ENCODE data around the gene EAF1.
"Not testable (repeated sequence)": the region's sequence is repeated elsewhere in the genome, so short reads cannot be mapped to it uniquely, and the experiment has no call there.

Gene EAF1

DNA sequence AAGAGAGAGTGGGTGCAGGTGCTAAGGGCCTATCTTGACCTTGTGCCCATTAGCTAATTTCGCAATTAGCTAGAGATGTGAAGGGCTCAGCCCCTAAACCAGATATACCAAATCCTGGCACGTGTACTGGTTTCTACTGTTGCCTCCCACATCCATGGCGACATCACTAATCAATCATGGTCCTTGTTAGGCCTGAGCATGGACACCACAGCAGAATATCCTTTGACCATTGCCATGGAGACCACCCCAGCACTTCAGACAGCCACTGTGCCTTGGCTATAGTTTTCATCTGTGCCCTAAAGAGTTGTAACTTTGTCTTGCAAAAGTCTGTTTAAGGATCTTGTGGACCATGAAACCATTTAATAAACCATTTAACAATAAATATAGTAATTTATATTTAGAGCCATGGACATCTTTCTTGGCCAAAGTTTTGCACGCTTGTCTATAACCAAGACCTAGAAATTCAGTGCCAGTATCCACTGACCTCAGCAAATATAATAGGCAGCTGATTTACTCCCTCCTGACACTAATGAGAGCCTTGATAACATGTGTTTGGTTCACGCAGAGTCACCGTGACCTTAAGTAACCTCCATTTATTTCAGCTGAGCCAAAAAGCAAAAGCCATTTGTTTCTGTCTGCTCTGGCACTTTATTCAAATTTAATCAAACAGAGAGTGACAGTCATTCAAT lies 50.7 kb downstream of the EAF1 start:
- no peak overlapping the region for H3K4me3 ChIP-seq (ENCODE audit: insufficient read depth, low read length, poor library complexity, severe bottlenecking)
- H3K27ac ChIP-seq (ENCODE audit: low read depth, low read length): no peak overlapping the region
- no peaks in the 10 kb centered on the region for H3K9me2 ChIP-seq (replicated peaks; ENCODE audit: insufficient read depth, low read length)
- H2AFZ ChIP-seq (ENCODE audit: low read depth, low read length, severe bottlenecking): no peak overlapping the region
- no peaks in the 10 kb centered on the region for H3K27me3 ChIP-seq (ENCODE audit: low read length)
- no peaks in the 10 kb centered on the region for H3K36me3 ChIP-seq (ENCODE audit: low read length)
- H3K4me2 ChIP-seq (ENCODE audit: low read depth, low read length, poor library complexity, severe bottlenecking): no peak overlapping the region
- H3F3A ChIP-seq (ENCODE audit: insufficient read depth): no peaks in the 10 kb centered on the region
- no peaks in the 10 kb centered on the region for H3K79me2 ChIP-seq (ENCODE audit: insufficient read depth, low read length)
- H3K9ac ChIP-seq (ENCODE audit: low read length): no peak overlapping the region
- no peaks in the 10 kb centered on the region for H3K9me3 ChIP-seq (ENCODE audit: insufficient read depth, low read length)
- no peaks in the 10 kb centered on the region for H4K20me1 ChIP-seq (ENCODE audit: low read depth, low read length)
- no peak for TF ChIP-seq CTCF (IDR thresholded peaks at IDR 0.05; ENCODE audit: insufficient read depth, low read length, poor library complexity, severe bottlenecking)
- TF ChIP-seq EZH2phosphoT487 (conservative IDR thresholded peaks at IDR 0.05; ENCODE audit: low read length): no peak

- Histone ChIP-seq H3K36me3 (ENCODE audit: low read length) (no peaks in the 10 kb centered on the region), H3F3A (ENCODE audit: insufficient read depth) (no peaks in the 10 kb centered on the region), H3K9me3 (ENCODE audit: insufficient read depth, low read length) (no peaks in the 10 kb centered on the region), H3K4me3 (ENCODE audit: insufficient read depth, low read length, poor library complexity, severe bottlenecking) (no peak overlapping the region), H3K9ac (ENCODE audit: low read length) (no peak overlapping the region), H2AFZ (ENCODE audit: low read depth, low read length, severe bottlenecking) (no peak overlapping the region), H3K79me2 (ENCODE audit: insufficient read depth, low read length) (no peaks in the 10 kb centered on the region), H3K4me2 (ENCODE audit: low read depth, low read length, poor library complexity, severe bottlenecking) (no peak overlapping the region), H3K27me3 (ENCODE audit: low read length) (no peaks in the 10 kb centered on the region), H3K9me2 (replicated peaks; ENCODE audit: insufficient read depth, low read length) (no peaks in the 10 kb centered on the region), H3K27ac (ENCODE audit: low read depth, low read length) (no peak overlapping the region), H4K20me1 (ENCODE audit: low read depth, low read length) (no peaks in the 10 kb centered on the region)
- TF ChIP-seq EZH2phosphoT487 (conservative IDR thresholded peaks at IDR 0.05; ENCODE audit: low read length): no peak
- TF ChIP-seq CTCF (IDR thresholded peaks at IDR 0.05; ENCODE audit: insufficient read depth, low read length, poor library complexity, severe bottlenecking): no peak
These were observed 51.2 kb downstream of the EAF1 start for GRCh38 chr3:15478640-15478979.

DNA sequence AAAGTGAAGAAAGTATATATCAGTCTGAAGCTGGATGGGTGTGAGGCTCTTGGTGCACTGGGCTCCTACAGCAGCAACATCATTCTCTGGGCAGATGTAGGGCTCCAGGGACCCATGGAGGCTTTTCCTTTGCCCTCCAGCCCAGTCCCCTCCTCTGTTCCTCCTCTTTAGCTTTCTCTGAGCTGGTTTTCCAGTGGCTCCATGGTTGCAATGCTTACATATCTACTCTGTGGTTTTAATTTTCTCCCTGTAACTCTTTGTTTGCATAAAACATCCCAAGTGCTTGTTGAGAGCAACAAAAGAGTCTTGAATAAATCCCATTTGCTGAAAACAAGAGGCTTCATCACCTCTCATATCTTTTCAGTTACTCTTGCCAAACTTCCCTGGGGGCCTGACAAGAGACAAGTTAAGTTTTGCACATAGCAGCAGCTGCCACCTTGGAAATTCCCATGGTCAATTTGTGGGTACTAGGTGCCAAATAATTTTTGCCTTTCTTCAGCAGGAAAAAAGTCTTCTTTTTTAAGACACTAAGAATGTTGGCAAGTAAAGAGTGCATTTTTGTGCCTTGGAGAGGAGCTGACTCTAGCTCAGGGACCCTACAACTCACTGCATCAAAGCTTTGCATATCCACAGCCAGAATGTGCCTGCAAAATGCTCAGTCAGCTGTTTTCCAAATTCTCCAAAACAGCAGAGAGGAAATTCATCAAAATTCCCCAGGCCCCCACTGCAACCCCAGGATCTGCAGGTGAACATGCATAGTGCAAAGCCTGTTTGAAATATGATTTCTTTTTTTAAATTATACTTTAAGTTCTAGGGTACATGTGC lies 52.2 kb downstream of the EAF1 start:
- H3K27ac ChIP-seq (ENCODE audit: low read depth, low read length): no peak overlapping the region
- TF ChIP-seq CTCF (IDR thresholded peaks at IDR 0.05; ENCODE audit: insufficient read depth, low read length, poor library complexity, severe bottlenecking) (no peak), EZH2phosphoT487 (conservative IDR thresholded peaks at IDR 0.05; ENCODE audit: low read length) (no peak)

GRCh38 chr3:15484551-15484950 lies 57.2 kb downstream of the EAF1 start:
- not testable (repeated sequence) for H3K4me3 ChIP-seq (ENCODE audit: insufficient read depth, low read length, poor library complexity, severe bottlenecking); H3K36me3 ChIP-seq (ENCODE audit: low read length); H3K4me2 ChIP-seq (ENCODE audit: low read depth, low read length, poor library complexity, severe bottlenecking); H4K20me1 ChIP-seq (ENCODE audit: low read depth, low read length); H3K9me2 ChIP-seq (replicated peaks; ENCODE audit: insufficient read depth, low read length); H3K9me3 ChIP-seq (ENCODE audit: insufficient read depth, low read length); H3K79me2 ChIP-seq (ENCODE audit: insufficient read depth, low read length); H3K27ac ChIP-seq (ENCODE audit: low read depth, low read length); H3F3A ChIP-seq (ENCODE audit: insufficient read depth); H3K9ac ChIP-seq (ENCODE audit: low read length); H2AFZ ChIP-seq (ENCODE audit: low read depth, low read length, severe bottlenecking); H3K27me3 ChIP-seq (ENCODE audit: low read length)

More for the DNA sequence above, 52.2 kb downstream of the EAF1 start:
- H2AFZ ChIP-seq (ENCODE audit: low read depth, low read length, severe bottlenecking): no peak overlapping the region
- no peaks in the 10 kb centered on the region for H3K79me2 ChIP-seq (ENCODE audit: insufficient read depth, low read length)
- H3K9me3 ChIP-seq (ENCODE audit: insufficient read depth, low read length): no peaks in the 10 kb centered on the region
- no peaks in the 10 kb centered on the region for H3K9me2 ChIP-seq (replicated peaks; ENCODE audit: insufficient read depth, low read length)
- H4K20me1 ChIP-seq (ENCODE audit: low read depth, low read length): no peaks in the 10 kb centered on the region
- no peak overlapping the region for H3K9ac ChIP-seq (ENCODE audit: low read length)
- no peaks in the 10 kb centered on the region for H3K36me3 ChIP-seq (ENCODE audit: low read length)
- no peak overlapping the region for H3K4me3 ChIP-seq (ENCODE audit: insufficient read depth, low read length, poor library complexity, severe bottlenecking)
- H3K27me3 ChIP-seq (ENCODE audit: low read length): no peaks in the 10 kb centered on the region
- no peaks in the 10 kb centered on the region for H3F3A ChIP-seq (ENCODE audit: insufficient read depth)
- no peak overlapping the region for H3K4me2 ChIP-seq (ENCODE audit: low read depth, low read length, poor library complexity, severe bottlenecking)

All from SU-DHL-6 (cell line).